Measurements from ENCODE around the gene PLA2G4E.

Gene PLA2G4E

DNA sequence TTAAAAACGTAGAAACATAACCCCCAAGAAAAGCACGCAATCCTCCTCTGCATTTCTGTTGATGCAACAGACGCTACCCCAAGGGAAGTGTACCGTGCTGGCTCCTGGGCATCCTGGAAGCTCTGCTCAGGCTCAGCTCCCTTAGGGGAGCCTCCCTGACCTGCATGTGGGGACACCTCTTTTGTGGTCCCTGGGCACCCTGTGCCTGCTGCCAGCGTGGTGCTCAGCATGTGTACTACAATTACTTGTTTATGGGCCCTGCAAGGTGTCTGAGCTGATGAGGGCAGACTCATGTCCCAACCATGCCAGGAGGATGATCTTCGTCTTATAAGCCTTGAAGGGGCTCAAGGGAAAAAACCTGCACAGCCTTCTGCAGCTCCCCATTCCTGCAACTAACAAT, 66.8 kb downstream of the PLA2G4E start:
- no peak for DNase-seq

DNA sequence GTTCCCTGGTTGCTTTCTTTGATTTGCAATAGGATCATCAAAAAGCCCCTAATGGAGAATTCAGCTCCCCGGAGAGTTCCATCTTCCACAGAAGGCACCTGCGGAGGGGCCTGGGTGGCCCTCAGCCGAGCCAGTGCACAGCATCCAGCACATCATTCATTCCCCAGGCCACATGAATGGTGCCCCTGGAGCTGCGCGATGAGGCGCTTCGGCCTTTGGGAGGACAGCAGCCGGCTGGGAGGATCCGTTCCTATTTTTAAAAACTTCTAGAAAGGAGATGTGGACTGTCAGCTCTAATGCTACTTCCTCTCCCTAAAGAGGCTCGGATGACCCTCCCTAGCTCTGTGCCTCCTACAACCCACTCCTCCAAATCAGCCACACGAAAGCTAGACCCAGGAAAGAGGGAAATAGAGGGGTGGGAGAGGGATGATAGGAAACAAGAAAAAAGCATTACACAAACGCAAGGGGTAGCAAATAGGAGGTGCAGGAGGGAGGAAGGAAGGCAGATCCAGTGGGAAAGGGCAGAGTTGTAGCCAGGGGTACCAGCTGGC, 68.8 kb downstream of the PLA2G4E start:
- DNase-seq: no peak

DNA sequence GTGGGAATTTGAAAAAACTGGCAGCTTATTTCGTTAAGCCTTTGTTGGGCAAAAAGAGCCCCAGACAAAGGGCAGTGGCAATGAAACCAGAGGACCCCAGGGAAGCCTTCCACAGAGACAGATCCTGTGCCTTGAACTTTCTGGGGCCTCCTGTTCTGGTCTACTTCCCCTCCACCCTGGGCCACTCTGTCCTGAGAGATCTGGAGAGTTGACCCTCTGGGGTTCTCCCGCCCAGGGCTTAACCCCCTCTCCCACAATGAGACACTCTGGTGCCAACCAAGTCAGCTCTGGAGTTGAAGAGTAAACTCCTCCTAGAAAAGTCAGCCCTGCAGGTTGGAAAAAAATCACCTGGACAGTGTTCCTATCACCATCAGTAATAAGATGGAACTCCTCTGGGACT, 69.3 kb downstream of the PLA2G4E start:
- DNase-seq: no peak

DNA sequence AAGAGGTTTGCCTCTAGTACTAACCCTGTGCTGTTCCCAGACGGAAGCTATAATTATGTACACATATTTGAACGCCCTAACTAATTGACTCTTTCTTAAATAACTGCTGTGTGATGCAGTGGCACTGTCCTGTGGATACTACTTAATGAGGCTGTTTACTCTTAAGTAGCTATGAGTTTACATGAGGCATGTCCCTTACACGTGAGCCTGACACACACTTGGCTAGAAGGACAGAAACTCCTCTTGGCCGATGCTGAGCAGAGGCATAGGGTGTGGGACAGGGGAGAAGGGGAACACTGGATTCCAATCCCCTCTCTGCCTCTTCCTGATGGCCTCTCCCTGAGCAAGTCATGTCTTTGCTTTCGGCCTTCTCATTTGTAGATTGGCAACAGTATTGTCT, 70.4 kb downstream of the PLA2G4E start:
- DNase-seq: no peak

DNA sequence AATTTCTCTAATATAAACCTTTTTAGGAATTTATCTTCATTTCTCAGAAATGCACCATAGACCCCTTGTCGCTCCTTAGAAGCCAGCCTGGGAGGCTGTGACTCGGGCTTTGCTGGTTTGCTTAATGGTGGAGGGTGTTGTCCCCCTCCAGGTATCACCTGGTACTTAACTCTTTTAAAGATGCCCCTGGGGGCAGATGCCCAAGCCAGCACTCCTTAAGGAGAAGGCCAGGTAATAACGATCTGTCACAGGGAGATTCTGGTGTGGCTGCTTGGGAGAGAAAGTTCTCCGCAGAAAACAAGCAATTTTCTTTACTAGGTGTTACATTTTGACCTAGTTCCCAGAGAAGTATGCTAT, 70.7 kb downstream of the PLA2G4E start:
- DNase-seq: no peak

DNA sequence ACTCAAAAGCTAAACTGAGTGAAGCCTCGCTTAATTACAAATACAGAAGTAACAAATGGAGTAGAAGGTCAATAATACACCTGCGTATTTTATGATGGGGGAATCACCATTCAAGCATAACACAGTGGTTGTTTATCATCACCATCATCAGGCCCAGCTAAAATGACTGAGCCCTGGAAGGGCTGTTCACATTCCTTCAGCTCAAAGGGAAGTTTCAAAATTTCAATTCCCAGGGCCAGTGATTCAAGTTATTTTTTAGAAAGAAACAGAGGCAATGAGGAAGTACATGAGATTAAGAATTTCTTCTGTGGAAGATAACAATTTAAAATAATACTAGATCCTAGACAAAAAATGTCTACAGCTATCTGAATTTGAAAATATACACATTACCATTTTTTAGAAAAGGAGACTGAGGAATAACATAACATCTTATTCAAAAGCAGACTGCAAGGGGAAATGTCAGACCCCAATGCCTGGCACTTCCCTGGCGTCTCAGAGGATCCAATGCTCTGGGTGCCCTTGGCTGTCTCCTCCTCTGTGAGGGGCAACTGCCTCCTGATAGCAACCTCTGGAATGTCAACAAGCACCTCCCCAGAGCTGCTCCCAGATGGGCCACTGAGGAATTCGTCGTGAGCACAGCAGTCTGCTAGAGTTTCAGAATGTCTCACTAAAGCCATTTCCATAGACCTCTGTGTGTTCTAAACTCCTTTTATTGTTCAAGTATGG, 71.3 kb downstream of the PLA2G4E start:
- DNase-seq: no peak

DNA sequence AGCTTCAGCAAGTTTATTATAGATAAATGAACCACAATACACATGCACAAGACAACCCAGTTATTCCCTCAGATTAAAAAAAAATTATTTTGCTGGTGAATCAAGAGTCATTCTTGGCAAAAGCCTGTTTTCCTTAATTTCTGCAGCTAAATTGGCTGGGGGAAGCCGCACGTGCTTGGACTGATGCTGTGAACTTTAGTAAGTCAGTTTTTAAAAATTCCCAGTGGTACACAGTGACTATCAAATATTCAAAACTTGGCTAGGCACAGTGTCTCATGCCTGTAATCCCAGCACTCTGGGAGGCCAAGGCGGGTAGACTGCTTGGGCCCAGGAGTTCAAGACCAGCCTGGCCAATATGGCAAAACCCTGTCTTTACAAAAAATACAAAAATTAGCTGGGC, 72.4 kb downstream of the PLA2G4E start:
- DNase-seq: no peak

DNA sequence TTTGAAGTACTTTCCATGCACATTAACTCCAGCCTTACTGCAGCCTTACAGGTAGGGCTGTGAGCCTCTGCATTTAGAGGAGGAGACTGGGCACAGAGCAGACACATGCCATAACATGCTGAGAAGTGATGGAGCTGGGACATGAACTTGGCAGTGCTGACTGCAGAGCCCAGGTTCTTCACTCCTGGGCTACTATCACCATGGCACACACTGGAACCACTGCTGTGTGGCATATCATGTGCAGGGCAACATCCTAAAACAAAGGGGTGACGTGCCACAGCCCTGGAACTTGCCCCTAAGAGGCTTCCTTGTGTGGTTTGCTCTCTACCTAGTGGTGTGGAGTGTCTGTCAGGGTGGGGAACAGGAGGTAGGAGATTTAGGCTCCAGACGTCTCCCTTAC, 73.9 kb downstream of the PLA2G4E start:
- DNase-seq: no peak

DNA sequence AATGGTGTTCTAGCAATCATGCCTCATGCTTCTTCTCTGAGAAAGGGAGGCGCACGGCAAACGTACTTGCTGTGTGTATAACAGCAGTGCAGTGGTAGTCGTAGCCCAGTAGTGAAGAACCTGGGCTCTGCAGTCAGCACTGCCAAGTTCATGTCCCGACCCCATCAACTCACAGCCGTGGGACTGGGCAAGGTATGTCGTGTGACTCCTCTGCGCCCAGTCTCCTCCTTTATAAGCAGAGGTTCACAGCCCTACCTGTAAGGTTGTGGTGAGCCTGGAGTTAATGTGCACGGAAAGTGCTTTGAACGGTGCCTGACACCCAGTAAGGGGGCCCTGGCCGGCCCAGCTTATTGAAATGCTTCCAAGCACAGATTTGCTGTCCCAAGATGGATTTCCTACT, 75.1 kb downstream of the PLA2G4E start:
- no peak for DNase-seq

DNA sequence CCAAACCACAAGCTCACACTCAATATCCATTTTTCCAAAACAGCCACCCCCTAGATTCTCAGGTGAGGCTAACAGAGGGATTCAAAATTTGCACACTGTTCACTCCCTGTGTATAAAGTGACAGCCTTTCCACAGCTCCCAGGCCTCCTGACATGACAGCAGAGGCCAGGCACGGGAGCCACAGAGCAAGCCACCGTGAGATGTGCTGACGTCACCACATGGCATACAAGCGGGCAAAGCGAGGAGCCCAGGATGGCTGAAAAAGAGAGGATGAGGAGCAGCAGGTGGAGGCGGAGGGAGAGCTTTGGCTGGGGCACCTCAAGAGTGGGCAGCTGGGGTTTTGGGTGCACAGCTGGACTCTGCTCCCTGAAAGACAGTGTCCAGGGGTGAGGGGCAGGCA, 75.6 kb downstream of the PLA2G4E start:
- DNase-seq: no peak

DNA sequence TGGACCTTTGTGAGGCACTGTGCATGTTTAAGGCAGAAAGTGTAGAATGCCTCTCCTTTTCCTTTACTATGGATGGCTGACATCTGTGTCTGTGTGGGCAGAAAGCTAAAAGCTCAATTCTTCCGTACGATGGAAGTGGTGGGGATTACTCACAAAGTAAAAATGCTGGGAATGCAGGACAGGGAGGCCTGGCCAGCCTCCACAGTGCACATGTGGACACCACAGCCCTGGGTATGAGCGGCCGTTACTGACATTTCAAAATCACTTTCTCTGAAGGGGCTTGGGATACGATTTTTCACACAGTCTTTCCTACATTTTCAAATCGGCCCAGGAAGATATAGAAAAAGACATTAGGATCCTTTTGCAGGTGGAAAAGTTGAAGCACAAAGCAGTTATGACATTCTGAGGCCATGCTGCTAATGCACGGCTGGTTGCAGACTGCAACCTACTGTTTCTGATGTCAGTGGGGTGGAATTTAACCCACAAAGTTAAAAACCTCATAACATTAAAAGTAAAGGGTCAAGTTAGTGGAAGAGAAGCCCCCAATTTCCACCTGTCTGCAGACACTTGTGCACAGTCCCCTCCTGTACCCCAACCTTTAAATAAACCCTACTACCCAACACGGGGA, 76.4 kb downstream of the PLA2G4E start:
- no peak for DNase-seq

DNA sequence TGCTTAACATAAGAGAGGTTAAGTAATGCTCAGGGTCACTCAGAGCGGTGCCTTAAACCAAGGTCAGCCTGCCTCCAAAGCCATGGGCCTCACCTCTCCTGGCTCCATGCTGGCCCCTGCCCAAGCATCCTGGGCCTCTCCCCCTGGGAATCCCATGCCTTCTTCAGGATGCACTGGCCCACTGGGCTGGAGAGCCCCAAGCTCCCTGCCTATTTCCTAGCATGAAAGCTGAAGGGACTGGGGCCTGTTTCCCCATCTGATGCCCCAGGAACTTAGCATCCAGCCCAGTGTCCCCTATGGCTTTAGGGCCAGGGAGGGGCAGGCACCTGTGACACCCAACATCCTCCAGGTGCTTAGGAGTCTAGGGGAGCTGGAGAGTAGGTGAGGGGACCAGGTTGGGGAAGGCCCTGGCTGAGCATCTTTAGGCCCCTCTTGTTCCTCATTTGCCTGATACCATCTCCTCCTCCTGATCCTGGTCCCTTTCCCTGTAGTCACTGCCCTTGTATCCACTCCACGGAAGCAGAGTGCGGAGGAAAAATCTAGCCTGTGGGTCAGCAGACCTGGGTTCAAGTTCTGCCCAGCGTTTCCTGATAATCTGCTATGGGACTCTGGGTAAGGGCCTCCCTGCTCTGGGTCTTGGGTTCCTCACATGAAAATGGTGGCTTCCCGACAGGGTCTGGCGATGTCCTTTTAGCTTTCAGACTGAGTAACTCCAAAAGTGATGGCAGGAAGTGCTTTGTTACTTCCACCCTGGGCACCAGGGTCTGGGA, 77.1 kb downstream of the PLA2G4E start:
- no peak for DNase-seq

DNA sequence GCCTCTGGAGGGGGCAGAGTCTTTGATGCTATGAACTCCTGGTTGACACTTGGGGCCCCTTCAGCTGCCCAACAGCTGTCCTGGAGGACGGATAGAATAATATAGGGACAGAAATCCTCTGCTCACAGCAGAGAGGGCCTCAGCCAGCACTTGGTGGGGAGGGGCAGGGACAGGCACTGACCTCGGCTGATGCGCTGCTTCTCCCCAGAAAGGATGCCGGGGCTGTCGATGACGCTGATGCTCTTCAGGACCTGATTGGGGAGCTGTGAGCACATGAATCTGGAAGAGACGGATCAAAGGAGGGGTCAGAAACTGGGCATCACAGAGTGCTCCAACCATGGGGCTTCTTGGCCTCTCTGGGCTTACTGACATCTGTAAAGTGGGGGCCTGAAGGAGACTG, 78.0 kb downstream of the PLA2G4E start:
- DNase-seq: no peak

DNA sequence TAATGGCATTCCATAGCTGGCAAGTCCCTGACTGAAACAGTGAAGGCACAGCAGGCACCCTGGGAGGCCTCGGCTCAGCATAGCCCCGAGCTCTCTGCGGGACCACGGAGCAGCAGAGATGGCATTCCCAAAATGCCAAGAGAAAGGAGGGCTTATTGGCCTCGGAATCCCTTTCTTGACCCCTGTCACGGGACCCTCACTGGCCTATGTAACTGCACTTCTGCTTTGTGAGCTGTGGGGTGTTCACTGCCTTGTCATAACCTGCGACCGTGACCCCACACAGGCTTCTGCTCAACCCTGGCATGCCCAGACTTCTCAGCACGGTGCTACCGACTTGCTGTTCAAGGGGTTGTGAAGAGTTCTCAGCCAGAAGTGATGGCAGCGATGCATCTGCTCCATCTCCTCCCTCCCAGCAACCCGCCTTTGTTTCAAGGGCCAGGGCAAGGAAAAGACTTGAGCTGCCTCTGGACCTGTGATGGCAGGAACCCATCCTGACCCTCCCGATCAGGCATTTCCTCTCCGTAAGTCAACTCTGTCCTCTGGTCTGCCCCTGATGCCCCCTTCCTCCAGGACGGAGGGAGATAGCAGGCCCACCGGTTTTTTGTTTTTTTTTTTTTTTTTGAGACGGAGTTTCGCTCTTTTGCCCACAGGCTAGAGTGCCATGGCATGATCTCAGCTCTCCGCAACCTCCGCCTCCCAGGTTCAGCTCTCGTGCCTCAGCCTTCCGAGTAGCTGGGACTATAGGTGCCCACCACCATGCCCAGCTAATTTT, 79.0 kb downstream of the PLA2G4E start:
- DNase-seq: no peak

DNA sequence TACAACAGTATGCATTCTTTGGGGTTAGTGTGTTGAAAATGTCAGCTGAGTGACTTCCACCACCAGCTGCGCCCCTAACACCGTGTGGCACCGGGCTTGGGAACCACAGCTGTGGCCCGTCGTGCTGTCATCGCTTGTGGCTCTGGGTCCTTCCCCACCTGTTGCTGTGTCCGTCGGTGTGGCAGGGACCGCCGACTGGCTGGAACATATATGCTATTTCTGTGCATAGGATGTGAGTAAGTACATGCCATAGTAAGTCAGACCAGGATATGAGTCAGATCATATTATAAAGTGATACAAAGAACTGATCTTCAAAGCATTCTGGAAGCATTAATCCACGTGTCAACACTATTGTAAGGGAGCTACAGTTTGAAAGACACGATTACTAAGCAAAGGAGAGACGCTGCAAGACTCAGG, 80.4 kb downstream of the PLA2G4E start:
- DNase-seq: no peak

DNA sequence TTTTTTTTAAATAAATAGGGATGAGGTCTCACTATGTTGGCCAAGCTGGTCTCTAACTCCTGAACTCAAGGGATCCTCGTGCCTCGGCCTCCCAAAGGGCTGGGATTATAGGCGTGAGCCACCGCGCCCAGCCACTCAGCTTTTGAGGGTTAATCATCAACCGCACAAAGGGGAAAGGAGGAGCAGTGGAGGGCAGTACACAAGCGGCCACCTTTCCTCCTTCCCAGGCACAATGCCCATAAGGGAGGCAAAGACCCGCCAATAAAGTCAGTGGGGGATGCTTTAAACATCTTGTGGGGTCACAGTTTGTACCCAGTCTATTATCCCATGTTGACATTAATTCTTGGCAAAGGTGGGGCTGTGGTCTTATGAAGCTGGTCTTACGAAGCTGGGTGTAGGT, 80.9 kb downstream of the PLA2G4E start:
- DNase-seq: no peak

DNA sequence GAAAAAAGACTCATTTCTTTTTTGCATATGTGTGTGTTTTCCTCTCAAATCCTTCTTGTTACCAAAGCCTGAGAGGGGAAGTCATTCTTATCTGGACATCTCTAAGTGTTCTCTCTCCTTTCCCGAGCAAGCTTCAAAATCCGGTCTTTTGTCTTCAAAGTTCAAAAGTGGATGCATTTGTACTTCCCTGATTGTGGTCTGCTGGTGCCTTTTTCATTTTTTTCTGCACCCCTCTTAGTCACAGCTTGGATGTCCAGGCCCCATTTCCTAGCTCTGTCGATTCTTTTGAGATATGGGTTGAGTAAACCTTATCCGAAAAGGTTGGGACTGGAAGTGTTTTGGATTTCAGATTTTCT, 83.3 kb downstream of the PLA2G4E start:
- DNase-seq: no peak

DNA sequence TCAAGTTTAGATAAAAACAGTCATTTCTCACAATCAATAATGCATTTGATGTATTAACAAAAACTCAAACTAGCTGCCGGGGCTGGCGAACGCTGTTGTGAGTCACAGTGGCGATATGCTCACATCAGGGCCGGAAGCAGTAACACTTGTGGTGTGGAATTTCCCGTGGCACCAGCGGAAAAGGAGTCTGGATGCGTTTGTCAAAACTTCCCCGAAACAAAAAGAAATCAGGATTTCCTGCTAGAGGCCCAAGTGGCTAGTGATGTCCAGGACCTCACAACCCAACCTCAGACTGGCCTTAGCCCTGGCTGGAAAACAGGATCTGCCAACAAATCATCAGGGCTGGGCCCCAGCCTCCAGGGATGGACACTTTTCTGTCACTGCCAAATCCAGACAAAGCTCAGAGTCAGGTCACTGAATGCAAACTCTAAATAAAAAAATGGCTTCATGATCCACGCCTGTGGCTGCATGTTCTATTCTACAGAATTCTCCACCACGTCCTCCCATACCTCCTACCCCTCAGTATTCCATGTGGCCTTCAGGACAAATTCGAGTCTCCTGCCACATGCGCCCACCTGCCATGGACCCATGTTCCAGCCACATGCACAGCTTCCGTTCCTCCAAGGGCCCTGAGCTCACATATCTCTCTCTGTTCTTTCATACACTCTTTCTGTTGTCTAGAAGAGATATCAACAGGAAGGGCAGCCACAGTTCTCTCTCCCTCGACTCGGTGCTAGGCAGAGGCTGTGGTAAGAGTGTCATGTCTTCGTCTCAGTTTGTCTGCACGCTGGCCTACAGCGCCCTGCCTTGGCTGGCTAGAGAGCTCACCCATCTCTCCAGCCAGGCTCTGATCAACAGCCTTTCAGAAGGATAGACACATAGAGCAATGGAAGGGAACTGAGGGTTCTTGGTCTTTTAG, 83.9 kb downstream of the PLA2G4E start:
- DNase-seq: no peak

DNA sequence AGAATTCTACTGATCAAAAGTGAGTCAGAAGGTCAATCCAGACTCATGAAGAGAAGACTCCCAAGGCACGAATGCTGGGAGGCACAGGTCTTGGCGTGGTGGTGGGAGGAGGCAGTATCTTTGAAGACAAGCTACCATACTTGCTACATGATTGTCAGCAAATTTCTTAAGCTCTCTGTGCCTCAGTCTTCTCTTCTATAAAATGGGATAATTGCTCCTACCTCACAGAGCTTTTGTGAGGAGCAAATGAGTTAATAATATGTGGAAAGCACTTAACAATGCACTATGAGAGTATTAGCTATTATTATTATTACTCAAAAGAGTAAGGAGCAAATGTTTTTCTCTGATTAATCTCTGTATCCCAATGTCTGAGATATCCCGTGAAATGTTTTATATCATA, 84.7 kb downstream of the PLA2G4E start:
- DNase-seq: no peak

DNA sequence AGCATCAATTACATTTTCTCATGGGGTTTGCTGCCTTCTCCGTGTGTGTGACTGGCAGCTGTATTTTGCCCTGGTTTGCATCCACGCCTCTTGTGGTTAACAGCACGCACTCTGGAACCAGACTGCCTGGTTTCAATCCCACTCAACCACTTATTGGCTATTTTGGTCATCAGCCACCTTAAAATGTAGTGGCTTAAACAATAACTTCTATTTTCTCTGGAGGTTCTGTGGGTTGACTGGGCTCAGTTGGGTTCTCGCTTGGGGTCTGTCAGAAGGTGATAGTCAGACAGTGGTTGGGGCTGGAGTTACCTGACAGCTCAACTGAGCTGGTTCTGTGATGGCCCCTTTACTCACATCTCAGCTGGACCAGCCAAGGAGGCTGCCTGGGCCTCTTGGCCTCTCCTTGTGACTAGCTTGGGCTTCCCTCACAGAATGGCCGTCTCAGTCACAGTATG, 85.2 kb downstream of the PLA2G4E start:
- no peak for DNase-seq

DNA sequence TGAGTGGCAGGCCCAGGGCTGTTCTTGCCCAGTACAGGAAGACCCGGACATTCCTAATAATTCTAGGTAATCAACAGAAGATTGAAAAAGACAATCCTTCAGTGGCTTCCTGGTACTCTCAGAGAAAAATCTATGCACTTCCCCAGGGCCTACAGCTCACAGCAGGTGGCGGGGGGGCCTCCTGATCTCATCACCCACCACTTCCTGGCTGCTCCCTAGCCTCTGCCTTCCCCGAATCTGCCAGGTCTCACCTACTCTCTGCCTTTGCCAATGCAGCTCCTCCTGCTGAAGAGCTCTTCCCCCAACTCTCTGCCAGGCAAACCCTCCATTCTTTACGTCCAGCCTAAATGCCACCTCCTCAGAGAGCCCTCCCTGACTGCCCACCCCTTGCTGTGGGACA, 86.0 kb downstream of the PLA2G4E start:
- DNase-seq: no peak

DNA sequence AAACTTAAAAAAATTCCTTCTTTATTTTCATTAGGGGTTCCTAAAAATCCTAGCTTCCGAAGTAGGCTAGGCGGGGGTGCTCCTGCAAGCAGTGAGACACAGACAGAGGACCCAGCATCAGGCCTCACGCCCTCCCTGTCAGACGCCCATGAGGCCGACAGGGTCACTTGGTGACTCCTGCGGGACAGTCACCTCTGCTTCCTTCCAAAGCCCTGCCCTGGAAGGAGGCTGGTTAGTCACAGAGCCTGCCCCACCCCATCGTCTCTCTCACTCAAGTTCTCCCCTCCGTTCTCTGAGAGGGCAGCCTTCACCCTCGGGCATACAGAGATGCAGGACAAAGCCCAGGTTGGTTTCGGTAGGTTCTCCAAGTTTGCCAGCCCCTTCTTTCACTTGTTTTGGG, 87.1 kb downstream of the PLA2G4E start:
- no peak for DNase-seq

All from right kidney (tissue), 1 donor.